Stomach (tissue), 9 donors: ENCODE results near the gene LBR. TPM values are rescaled to one million over a fixed set of nuclear protein-coding genes. Genes with fewer than 3 reads are reported as not detected.
A peak's percentile ranks its signal among the peaks of the same experiment; 100 is the strongest.

Experiments used
- DNase-seq, 2 donors: peaks; one replicate each; pipeline versions ENCODE4 v3.0.0 to v3.0.0-alpha.2; 2013 to 2019
- H3K27ac ChIP-seq, 5 donors: fragments of 200-600 bp in 4 of 5; sonication (generic) in 4 of 5; one replicate each; pipeline ENCODE4 v1.5.1; 2013 to 2019; ENCODE audit warnings: mild to moderate bottlenecking in 1 of 5, moderate library complexity in 1 of 5
- H3K27me3 ChIP-seq, 3 donors: fragments of 200-600 bp; sonication (generic); one replicate each; pipeline ENCODE4 v1.5.1; 2017 to 2019; ENCODE audit warnings: mixed run types in 1 of 3
- H3K36me3 ChIP-seq, 4 donors: fragments of 200-600 bp; sonication (generic); 1 replicate in 3 of 4; 2 replicates in 1 of 4; pipeline ENCODE4 v1.5.1; 2016 to 2019
- H3K4me1 ChIP-seq, 4 donors: fragments of 200-600 bp; sonication (generic); one replicate each; pipeline ENCODE4 v1.5.1; 2016 to 2019
- H3K4me3 ChIP-seq, 4 donors: fragments of 200-600 bp; sonication (generic) in 3 of 4; one replicate each; pipeline ENCODE4 v1.5.1; 2016 to 2019; ENCODE audit warnings: mild to moderate bottlenecking in 1 of 4
- H3K9me3 ChIP-seq, 4 donors: fragments of 200-600 bp; sonication (generic); one replicate each; pipeline ENCODE4 v1.5.1; 2016 to 2019
- CTCF ChIP-seq, 7 experiments: fragments of 450-650 bp in 4 of 7; fragments of 200-600 bp in 3 of 7; sonication (generic) in 3 of 7; IDR thresholded peaks; one replicate each; pipeline ENCODE4 v1.5.1; 2016 to 2019; ENCODE audit warnings: antibody characterized with exemption in 7 of 7, control low read depth in 2 of 7, mild to moderate bottlenecking in 1 of 7
- EP300 ChIP-seq: sonication (generic); formaldehyde crosslinking; IDR thresholded peaks from one replicate; pipeline ENCODE4 v1.6.1; 2017; ENCODE audit warnings: antibody characterized with exemption
- POLR2A ChIP-seq, 4 donors: fragments of 450-650 bp; IDR thresholded peaks; one replicate each; pipeline ENCODE4 v1.6.1; 2016; ENCODE audit warnings: antibody characterized with exemption in 4 of 4, control low read depth in 2 of 4, mild to moderate bottlenecking in 1 of 4, moderate library complexity in 1 of 4
- POLR2AphosphoS5 ChIP-seq, 3 donors: sonication (generic); formaldehyde crosslinking; IDR thresholded peaks; one replicate each; pipeline ENCODE4 v1.6.1; 2016; ENCODE audit warnings: antibody characterized with exemption in 3 of 3
- WGBS, 5 donors: extraction: QIAGEN DNeasy Blood & Tissue Kit in 3 of 5; methylation state at CpG; one replicate each; pipeline versions ENCODE4 v1.1.5 to v1.1.7; 2013 to 2018; 5-methylcytosine and 5-hydroxymethylcytosine counted together
- intact Hi-C: fragments of 100-400 bp; cut with DNase I; formaldehyde crosslinking; loops from one replicate; pipeline ENCODE4 v1.15.1; 2023; ENCODE audit warnings: low total_unique reads
- polyA plus RNA-seq, 3 donors: library from polyadenylated mRNA; stranded (reverse); fragments of 200-250 nt; gene quantifications; one replicate each; pipeline ENCODE4 v1.2.3, GENCODE V29; 2013
- total RNA-seq, 5 donors: library from RNA; depleted of rRNA; stranded (reverse); fragments of >200 nt; gene quantifications; one replicate each; pipeline versions ENCODE4 v1.1.0 to v1.2.3, GENCODE V29; 2014 to 2016
- donor health status: healthy with polysubstance abuse.
- donor health status: Bipolar disorder and iron deficiency.
- donor health status: healthy.

LBR gene
- total and polyA plus RNA-seq, 8 donors: 6.9 to 159 (median 54.3) TPM

DNA sequence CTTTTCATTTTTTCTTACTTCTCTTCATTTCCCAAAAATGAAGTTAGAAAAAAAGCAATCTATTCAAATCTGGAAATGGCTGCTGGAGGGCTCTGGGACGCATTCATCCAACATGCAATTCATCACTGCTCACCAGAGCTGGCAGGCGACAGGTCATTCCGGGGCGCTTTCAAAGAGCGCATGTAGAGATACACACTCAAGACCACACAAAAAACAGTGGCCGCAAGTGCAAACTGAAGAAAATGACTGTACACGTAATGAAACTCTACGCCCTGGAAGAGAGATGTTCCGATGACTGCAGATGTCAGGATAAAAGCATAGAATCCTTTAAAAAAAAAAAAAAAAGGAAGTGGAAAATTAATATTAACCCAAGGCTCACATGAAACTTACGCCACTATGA is 15.5 kb downstream of the LBR start:
- H3K4me3 ChIP-seq: no peak overlapping the region
- no peak for DNase-seq
- TF ChIP-seq EP300 (no peak), POLR2AphosphoS5 (IDR thresholded peaks at IDR 0.05) (no peak), POLR2A (IDR thresholded peaks at IDR 0.05) (no peak), CTCF (IDR thresholded peaks at IDR 0.05) (no peak)
- peak overlapping the region in 1 of 5 donors; percentile 60 for H3K27ac ChIP-seq
- 64 to 78% (median 75%) methylated on average over 10 of the region's 10 CpGs for WGBS, 5 donors
- peaks cover 0 to 58% (median 18%) of the 10 kb centered on the region in 4 donors for H3K4me1 ChIP-seq
- no peaks in the 10 kb centered on the region for H3K9me3 ChIP-seq
- peaks cover 26 to 98% (median 94%) of the 10 kb centered on the region in 4 donors for H3K36me3 ChIP-seq
- H3K27me3 ChIP-seq: no peaks in the 10 kb centered on the region
- intact Hi-C loops: no loop called here

- no peak for DNase-seq
- TF ChIP-seq POLR2A (IDR thresholded peaks at IDR 0.05): no peak
- no peak for TF ChIP-seq POLR2AphosphoS5 (IDR thresholded peaks at IDR 0.05)
- TF ChIP-seq EP300: no peak
- no peak for TF ChIP-seq CTCF (IDR thresholded peaks at IDR 0.05)
- Histone ChIP-seq H3K4me3 (no peak overlapping the region), H3K27me3 (no peaks in the 10 kb centered on the region), H3K4me1 (peaks cover 0 to 46% (median 13%) of the 10 kb centered on the region in 4 donors), H3K9me3 (no peaks in the 10 kb centered on the region), H3K27ac (no peak overlapping the region), H3K36me3 (peaks cover 21 to 99% (median 94%) of the 10 kb centered on the region in 4 donors)
- 62 to 87% (median 82%) methylated on average over 6 of the region's 6 CpGs for WGBS, 5 donors
- intact Hi-C loops: no loop called here
Measured at GRCh38 chr1:225410036-225410435, 17.8 kb downstream of the LBR start.

DNA sequence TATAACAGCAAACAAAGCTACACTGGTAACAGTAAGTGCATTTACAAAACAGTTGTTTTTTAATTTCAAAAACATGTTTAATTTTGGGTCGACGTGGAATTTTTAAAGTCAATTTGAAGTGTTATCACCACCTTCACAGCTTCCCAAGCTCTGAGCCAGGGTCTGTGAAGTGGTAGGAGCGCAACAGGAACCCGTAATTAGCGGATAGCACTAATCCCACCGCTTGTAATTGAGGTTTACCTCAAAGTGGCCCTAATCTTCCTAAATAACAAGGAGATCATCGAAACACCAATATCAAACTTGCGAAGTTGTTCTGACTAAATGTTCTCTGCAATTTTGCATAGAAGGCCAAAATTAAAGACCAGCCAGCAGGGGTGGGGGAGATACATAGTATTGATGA is 18.8 kb downstream of the LBR start:
- DNase-seq: no peak
- WGBS, 5 donors: 79 to 86% (median 81%) methylated on average over 8 of the region's 8 CpGs
- H3K4me3 ChIP-seq: no peak overlapping the region
- H3K27ac ChIP-seq: no peak overlapping the region
- H3K9me3 ChIP-seq: no peaks in the 10 kb centered on the region
- intact Hi-C loops: no loop called here
- TF ChIP-seq POLR2AphosphoS5 (IDR thresholded peaks at IDR 0.05) (no peak), CTCF (IDR thresholded peaks at IDR 0.05) (no peak), POLR2A (IDR thresholded peaks at IDR 0.05) (no peak), EP300 (no peak)
- H3K27me3 ChIP-seq: no peaks in the 10 kb centered on the region
- peaks cover 0 to 41% (median 9%) of the 10 kb centered on the region in 4 donors for H3K4me1 ChIP-seq
- peaks cover 24 to 99% (median 94%) of the 10 kb centered on the region in 4 donors for H3K36me3 ChIP-seq

DNA sequence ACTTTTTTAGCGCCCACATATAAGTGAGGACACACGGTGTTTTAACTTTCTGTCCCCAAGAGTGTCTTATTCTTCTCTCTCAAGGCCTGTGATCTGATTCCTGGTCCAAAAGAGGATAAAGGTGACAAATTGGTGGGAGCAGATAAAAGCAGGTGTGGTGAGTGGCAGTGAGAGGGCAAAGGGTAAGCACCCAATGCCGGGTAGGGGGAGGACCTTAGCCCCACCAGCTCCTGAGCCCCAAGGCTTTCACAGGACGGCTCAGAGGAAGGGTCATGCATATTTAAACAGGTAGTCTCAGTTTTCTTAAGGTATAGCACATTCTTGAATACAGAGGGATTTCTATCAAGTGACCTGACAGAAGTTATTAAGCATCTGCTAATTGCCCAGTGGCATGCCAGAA is 19.6 kb downstream of the LBR start:
- 78 to 90% (median 83%) methylated on average over 4 of the region's 4 CpGs for WGBS, 5 donors
- no peak overlapping the region for H3K4me3 ChIP-seq
- no peaks in the 10 kb centered on the region for H3K9me3 ChIP-seq
- DNase-seq: no peak
- H3K27ac ChIP-seq: no peak overlapping the region
- H3K27me3 ChIP-seq: no peaks in the 10 kb centered on the region
- peaks cover 0 to 33% (median 5%) of the 10 kb centered on the region in 4 donors for H3K4me1 ChIP-seq
- intact Hi-C loops: no loop called here
- TF ChIP-seq POLR2A (IDR thresholded peaks at IDR 0.05) (no peak), EP300 (no peak), POLR2AphosphoS5 (IDR thresholded peaks at IDR 0.05) (no peak), CTCF (IDR thresholded peaks at IDR 0.05) (no peak)
- peaks cover 27 to 100% (median 96%) of the 10 kb centered on the region in 4 donors for H3K36me3 ChIP-seq
